ENCODE results near the gene NFATC4.
"Not testable (repeated sequence)": the region's sequence is repeated elsewhere in the genome, so short reads cannot be mapped to it uniquely, and the experiment has no call there.

Gene NFATC4

DNA sequence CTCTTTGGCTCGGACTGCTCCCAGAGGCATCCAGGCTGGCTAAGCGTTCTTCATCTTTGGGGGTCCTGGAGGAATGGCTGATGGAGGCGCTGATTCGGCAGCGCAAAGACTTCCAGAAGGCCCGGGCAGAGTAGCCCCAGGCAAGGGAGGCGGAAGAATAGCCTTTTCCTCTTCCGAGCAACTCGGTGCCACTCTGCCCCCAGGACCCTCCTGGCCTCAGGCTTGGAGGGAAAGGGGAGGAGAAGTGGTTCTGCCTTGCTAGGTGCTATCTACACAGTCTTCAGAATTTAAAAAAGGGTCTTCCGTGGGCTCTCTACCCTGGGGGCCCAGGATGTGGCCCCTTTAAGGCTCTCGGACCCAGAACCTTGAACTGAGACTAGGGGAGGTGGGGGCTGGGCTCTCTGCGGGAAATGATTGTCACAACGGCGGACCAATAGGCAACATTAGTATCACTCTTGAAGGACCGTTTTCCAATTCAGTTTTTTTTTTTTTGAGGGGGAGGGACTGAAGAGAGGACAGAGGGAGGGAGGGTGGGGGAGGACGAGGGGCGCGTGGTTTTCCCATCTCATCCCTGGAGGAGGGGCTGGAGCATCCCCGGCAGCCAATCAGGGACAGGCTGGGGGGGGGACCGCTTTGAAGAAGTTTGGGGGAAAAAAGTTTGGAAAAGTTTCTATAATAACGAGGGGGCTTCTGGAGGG, at the start of gene NFATC4:
NFATC4 (plus strand) TSS at position 671 of the 698 bp plus-strand sequence. CDS start 157 bp downstream, outside the sequence.
- no peak for DNase-seq

DNA sequence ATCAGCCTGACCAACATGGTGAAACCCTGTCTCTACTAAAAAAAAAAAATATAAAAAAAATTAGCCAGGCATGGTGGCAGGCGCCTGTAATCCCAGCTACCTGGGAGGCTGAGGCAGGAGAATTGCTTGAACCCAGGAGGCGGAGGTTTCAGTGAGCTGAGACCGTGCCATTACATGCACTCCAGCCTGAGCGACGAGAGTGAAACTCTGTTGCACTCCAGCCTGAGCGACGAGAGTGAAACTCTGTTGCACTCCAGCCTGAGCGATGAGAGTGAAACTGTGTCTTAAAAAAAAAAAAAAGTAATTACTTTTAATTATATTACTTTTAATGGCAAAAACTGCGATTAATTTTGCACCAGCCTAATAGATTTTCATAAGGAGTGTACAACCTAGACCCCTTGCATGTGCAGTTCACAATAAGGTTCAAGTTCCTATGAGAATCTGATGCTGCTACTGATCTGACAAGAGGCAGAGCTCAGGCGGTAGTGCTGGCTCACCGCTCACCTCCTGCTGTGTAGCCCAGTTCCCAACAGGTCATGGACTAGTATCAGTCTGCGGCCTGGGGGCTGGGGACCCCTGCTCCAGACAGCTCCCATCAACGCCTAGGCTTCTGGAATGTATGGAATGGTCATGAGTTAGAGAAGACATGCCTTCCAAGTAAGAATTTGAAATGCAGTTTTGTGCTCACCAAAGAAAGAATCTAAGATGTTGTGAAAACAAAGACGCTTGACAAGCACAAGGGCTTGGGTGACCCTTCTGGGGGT, 46.6 kb upstream of the NFATC4 start:
- no peak for DNase-seq

DNA sequence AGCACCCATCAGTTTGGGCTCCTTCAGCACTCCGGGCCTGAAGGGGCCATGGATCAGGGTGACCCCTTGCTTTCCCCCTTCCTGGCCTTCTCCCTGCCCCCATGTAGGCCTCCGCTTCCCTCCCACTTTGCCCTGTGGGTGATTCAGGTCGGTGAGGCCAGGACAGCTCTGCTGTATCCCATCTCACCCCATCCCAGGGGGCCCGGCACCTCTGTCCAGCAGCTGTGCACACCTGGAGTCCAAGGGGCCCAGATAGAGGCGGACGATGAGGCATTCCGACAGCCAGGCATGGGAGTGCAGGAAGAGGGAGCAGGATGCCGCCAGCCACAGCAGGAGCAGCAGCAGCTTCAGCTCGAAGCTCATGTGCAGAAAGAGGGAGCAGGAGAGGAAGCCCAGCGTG, 45.3 kb upstream of the NFATC4 start:
- DNase-seq, result no peak

DNA sequence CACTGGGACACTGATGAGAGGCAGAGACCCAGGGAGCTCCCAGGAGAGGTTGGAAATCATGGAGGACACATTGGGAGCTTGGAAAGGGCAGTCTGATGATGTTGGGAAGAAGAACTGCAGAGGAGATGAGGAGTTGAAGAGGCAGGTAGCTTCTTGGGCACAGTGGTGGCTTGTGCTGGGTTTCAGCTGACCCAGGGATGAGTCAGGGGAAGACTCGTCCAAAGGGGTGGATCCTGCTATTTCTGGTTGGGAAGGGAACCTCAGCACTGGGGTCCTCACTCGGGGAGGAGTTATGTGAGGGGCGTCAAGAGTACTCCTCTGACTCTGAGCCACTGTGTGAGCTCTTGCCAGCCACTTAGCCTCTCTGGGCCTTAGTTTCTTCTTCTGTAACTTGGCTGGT, 44.6 kb upstream of the NFATC4 start:
- no peak for DNase-seq

DNA sequence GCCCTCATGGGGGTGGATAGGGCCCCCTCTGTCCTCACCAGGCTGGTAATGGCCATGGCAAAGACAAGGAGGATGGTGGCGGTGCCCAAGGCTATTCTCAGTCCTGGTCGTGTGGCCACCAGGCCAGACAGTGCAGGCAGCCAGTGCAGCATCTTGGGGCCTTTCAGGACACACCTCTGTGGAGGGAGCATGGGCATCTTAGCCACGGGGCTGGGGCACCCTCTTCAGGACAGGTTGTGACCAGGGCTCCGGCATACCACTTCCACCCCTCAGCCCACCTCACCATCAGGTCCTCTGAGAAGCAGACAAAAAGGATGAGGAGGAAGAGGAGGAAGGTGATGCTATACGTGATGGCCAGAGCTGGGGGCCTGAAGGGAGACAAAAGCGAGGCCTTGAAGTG, 44.0 kb upstream of the NFATC4 start:
- no peak for DNase-seq

DNA sequence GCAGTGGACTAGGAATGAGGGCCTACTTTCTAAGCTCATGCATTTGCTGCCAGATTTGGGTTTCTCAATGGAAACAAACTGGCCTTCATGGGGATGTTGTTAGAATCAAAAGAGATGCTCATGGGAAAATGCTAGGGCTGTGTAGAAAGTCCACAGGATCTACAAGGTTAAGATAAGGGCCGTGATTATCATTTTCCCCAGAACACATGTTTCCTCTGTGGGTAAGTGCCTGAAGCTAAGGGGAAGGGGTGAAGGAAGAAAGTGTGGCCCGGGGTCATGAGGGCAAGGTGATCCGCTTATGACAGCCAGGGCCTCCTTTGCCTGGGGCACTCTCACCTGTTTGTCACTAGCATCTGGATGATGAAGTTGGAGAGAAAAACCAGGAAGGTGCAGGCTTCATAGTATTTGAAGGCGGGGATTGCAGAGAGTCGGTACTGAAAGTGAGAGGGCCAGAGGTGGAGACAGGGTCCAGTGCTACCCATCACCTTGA, 42.9 kb upstream of the NFATC4 start:
- DNase-seq, result no peak

DNA sequence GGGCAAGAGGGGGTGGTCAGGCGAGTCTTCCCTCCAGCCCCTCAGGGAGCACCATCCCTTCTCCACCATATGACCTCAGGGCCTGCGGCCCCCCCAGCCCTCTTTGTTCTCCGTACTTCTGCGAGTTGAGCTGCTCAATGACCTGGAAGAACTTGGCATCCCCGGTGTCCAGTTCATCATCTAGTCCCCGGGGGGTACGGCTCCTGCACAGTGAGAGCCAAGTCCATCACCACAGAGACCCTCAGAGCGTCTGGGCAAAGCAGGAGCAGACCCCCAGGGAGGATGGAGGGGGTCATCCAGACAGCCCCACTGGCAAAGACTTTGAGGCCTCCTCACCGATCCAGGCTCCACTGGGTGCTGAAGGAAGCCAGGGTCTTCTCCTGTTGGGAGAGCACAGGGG, 42.0 kb upstream of the NFATC4 start:
- DNase-seq, result no peak

DNA sequence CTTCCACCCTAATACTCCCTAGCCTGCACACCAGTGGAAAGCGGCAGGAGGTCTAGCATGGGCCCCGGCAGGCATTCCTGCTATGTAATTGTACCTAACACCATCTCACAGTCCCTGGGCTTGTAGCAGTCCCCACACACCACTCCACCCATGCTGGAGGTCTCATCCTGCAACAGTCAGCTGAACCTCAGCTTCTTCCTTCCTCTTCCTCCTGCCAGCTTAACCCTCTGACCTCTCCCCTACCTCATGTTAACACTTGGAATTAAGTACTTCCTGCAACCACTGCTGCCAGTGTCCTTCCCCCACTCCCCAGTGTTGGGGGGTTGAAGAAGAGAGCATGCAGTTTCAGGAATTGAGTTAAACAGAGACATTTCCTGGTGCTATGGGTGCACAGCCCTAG, 40.7 kb upstream of the NFATC4 start:
- no peak for DNase-seq

DNA sequence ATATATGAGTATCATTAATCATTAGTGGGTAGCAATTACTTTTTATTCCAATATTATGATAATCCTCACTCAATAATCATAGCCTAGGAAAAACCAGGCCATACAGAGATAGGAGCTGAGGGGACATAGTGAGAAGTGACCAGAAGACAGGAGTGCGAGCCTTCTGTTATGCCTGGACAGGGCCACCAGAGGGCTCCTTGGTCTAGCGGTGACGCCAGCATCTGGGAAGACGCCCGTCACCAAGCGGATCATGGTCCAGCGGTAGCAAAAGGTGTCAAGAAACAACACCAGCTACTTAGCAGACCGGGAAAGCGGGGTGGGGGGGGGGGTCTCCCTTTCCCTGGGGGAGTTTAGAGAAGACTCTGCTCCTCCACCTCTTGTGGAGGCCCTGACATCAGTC, 40.1 kb upstream of the NFATC4 start:
- DNase-seq, result not testable (repeated sequence)

DNA sequence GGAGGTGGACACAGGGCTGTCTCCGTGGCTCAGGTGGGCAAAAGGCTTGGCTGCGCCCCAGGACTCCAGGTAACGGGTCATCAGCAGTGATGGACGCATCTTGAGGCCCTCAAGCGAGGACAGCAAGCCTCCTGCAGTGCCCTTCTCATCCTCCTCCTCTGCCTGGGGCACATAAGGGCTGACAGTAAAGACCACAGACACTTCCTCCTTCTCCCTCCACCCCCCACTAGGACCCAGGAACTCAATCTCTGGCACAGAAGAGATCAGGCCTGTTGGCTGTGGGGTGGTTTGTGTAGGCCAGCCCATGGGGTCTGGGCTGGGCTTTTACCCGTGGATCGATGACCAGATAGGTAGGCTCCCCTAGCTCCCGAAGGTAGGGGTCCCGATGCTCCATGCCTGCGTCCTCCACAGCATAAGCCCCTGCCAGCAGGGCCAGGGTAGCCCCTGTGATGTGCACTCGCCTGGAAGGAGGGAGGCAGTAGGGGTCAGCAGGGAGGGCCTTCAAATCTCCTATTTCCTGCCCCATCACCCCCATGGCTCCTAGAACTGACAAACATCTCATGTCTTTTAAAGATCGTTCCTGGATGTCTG, 38.8 kb upstream of the NFATC4 start:
- DNase-seq, result no peak

DNA sequence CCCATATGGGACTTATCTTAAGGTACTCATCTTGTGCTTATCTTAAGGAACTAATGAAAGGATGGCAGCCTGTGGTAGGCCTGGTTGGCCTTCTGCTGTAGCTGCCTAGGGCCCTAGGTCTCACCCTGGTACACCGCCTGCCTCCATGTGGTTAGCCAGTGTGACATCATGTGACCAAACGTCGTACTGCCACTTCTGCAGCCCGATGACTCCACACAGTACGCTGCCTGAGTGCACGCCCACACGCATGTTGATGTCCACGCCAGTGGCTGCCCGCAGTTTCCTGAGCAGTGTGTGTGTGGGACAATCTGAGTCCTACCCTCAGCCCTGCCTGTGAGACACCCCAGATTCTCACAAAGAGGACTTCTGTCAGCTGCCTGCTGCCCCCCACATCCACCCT, 38.2 kb upstream of the NFATC4 start:
- DNase-seq, result peak; percentile 70

DNA sequence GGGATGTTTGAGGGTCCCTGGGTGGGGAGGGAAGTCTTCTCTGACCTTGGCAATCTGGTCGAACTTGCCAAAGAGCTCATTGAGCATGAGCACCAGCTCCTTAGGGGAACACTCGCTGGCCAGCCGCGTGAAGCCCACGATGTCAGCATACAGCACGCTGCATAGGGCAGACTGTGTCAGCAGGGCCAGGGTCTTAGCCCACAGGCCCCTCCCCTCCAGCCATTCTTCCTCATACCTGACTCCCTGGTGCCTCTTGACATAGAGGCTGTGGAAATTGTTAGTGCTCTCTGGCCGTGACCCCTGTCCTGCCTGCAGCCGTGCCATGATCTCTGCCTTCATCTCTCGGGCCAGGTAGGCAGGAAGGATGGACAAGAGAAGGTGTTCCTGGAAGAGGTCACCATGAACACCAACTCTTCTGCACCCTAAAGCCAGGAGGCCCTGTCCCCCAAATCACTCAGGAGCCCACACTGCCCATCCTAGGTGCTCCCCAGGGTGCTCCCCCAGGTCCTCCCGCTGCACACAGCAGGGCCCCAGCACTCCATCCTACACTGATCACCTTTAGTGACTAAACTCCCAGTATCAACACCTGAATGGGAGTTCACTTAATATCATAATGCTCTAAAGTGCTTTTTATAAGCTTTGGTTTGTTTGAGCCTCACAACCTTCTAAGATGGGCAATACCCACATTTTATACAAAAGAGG, 36.9 kb upstream of the NFATC4 start:
- no peak for DNase-seq

DNA sequence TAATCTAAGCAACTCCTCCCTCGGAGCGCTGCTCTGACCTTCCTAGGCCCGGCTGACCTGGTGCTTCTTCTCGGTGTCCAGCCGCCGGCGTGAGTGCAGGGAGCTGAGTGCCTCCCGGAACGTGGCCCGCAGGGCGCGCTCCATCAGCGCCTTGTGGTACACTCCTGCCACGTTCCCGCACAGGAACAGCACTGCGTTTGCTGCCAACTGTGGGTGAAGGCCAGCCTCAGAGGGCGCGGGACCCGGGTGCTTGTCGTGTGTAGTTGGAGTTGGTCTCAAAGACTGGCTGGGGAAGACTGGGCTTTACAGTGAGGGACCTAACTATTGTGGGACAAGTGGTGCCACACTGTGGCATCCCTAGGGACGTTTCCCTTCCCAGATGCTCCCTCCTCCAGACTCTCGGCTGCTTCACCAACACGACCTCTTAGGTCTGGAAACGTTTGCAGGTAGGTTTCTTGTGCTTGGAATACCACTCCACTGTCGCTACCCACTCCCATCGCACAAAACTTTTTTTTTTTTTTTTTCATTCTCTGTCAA, 36.2 kb upstream of the NFATC4 start:
- DNase-seq, result no peak

DNA sequence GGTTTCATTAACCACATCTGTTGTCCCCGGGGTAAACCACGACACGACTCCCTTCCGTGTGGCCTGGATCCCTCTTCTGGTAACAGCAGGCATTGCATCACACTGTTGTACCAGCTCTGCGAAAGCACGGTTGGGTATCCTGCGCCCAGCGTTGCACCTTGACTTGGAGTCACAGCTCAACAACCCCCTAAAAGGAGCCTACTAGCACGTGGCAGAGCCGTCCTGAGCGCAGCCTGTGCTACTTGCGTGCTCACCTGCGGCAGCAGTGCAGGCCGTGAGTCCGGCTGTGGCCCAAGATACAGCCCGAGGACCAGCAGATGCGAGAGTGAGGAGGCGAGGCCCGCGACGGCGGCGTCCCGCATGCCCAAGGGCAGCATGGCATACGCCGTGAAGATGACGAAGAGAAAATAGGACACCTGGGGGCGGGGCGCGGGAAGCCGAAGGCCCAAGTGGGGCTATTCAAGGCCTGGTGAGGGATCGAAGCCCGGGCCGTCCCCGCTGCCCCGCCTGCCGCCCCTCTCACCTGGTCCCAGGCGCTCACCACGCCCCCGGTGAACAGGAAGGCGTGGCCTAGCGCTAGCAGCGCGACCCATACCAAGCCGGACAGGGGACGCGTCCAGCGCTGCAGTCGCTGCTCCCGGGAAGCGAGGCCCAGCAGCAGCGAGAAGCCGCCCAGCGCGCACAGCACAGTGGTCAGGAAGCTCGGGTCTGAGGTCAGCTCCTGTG, 35.6 kb upstream of the NFATC4 start:
- DNase-seq, result peak; percentile 85

DNA sequence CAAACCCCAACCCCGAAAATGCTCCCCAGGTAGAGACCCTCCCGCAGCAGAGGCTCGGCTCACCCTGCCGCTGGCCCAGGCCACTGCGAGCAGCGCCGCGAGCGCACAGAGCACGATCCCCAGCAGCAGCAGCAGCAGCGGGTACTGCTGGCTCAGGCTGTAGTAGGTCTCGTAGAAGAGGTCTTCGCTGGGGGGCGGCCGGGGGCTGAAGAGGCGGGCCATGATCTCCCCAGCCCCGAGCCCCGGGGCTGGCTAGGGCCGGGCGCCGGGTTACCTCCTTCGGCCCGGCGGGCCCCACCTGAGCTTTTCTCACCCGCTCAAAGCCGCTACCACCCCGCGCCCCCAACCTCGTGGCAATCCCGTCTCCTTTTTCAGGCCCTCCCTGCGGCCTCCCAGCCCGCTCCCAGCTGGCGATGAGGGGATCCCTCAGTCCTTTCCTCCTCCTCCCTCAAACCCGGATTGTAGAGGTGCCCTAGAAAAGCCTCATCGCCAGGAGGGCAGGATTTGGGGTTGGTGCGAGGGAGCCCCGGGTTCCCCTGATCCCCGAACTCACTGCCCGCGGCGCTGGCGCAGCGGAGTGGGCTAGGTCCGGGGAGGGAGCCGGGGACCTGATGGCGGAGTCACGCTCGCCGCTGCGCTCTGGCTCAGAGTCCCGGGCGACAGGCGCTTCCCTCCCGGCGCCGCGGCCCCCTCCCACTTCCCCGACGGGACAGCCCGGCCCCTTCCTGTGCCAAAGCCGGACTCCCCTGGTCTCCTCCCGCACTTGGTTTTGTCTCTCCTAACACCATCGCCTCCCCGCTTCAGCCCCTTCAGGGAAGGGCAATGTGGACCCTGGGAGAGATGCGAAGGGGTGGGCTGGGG, 33.3 kb upstream of the NFATC4 start, which contains the start of gene ADCY4:
ADCY4 (minus strand) TSS at position 641 of the 861 bp plus-strand sequence; CDS start at position 222, 419 bp downstream.
- no peak for DNase-seq

DNA sequence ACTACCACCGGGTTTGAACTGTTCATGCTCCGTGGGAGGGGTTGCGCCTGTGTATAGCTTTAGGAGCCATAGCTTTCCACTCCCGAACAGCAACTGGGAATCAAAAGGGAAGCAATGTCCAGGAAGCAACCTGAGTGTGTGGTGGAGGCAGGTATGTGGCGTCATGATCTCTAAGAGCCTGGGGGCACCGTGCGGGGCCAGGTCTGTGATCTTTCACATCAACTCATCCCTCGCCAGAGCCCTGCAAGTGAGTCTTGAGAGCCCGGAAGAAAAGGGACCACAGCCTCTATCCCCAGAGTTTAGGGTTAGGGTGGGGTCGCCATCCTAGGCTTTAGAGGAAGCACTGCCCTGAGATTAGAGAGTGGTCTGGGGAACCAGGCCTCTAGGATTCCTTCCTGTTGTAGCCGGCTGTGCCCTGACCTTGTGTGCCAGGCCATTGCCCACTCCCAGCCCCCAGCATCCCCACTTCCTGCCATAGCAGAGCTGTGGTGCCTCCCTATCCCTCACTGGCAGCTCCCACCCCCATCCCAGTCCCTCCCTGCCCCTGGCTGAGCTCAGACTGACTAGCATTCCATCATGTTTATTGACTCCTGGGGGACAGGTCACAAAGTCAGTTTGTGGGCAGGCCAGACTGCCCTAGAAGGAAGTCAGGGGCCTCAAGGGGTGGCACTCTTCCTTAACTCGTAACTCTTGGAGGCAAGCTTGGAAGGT, 32.4 kb upstream of the NFATC4 start:
- no peak for DNase-seq

DNA sequence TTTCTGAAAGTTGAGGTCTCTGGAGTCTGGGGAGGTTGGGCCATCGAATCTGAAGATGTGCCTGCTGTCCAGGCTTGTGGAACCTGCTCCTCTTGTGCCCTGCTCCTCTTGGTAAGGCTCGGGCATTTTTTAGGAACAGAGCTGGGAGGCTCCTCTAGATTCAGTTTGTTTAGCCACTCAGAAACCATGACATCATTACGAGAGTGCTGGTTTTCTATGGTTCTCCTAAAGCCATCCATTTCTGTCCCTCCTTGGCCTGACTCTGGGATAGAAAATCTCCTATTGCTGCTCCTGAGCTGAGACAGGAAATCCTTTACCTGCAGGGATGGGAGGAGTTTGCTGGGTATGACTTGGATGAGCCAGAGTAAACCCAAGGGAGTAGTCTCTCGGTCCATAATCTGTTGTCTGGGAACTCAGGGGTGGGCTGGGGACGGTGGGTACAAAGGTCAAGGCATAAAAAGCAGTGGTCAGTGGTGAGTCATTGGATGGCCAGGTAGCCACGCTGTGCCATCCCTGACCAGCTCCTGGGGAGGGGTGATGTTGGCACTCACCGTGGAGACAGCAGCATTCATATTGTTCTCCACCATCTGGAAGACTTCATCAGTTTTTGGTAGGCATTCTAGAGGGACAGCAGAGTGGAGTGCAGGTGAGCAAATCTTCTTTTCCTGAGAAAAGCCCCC, 30.7 kb upstream of the NFATC4 start:
- no peak for DNase-seq

DNA sequence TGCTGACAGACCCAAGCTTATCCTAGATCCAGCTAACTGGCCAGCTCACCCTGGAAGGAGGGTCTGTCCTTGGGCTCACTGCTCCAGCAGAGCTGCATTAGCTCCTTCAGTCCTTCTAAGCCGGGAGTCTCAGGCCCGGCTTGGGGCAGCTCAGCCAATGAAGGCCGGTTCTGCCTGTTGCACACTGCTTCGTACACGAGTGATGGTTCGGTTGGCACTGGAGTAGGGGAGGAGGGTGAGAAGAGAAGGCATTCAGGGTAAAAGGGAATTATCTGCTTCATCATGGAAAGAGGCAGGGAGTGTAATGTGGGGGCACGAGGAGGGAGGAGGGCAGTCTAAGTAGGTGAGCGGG, 30.2 kb upstream of the NFATC4 start:
- DNase-seq, result no peak

DNA sequence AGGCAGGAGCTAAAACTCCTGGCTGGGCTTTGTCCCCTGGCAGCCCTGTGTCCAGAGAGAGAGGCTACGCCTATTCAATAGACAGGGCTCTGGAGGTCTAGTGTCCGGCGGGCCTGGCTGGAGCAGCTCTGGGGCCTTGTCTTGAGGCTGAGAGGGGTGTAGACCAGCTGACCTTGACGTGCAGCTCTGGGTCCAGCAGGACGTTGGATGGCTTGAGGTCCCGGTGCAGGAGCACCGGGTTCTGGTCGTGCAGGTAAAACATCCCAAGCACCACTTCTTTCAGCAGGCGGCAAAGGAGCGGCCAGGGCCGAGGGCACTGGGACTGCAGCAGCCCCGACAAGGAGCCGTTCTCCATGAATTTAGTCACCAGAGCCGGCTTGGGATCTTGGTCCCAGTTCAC, 29.1 kb upstream of the NFATC4 start:
- DNase-seq, result no peak

Measured in activated gamma-delta T cell treated with Interleukin-2 at 50 U/mL for 16 hours (primary cell).